ENCODE measurements around the gene CIC. TPM values are rescaled to one million over a fixed set of nuclear protein-coding genes. Genes with fewer than 3 reads are reported as not detected.

CIC gene
- total RNA-seq, 1 experiment from 2014 or later, result 15.8 TPM

DNA sequence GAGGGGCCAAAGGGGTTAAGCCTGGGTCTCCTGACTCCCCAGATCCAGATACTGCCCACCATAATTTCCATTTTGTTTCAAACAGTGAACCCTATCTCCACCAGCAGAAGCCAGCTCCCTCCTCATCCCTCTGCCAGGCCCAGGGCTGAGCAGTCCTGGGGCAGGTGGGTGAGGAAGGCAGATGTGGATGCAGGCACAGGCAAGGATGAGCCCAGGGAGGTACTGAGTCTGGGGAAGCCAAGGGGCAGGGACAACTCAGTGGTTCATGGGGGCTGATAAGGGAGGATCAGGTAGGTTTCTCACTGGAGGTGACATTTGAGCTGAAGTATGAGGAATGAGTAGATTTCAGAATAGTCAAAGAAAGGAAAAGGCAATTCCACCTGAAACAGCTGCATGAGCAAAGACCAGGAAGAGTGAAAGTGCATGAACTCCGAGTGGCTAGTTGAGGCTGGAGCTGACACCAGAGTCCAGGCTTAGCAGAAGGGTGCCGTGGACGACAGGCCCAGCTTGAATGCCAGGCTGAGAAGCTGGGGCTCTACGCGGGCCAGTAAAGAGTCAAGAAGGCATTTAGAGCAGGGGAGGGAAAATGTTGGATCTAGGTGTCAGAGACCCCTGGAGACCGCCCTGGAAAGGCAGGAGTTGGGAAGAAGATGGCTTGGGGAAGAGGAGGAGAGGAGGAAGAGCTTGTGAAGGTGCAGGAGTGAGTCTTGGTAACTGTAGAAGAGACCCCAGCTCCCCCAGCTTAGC, 10.3 kb downstream of the CIC start:
- H3K9me3 ChIP-seq, result no peaks in the 10 kb centered on the region
- no peaks in the 10 kb centered on the region for H3K27me3 ChIP-seq
- no peak for DNase-seq
- peaks cover 18% of the 10 kb centered on the region for H3K36me3 ChIP-seq
- H3K4me3 ChIP-seq, result peak overlapping the region; percentile 67

DNA sequence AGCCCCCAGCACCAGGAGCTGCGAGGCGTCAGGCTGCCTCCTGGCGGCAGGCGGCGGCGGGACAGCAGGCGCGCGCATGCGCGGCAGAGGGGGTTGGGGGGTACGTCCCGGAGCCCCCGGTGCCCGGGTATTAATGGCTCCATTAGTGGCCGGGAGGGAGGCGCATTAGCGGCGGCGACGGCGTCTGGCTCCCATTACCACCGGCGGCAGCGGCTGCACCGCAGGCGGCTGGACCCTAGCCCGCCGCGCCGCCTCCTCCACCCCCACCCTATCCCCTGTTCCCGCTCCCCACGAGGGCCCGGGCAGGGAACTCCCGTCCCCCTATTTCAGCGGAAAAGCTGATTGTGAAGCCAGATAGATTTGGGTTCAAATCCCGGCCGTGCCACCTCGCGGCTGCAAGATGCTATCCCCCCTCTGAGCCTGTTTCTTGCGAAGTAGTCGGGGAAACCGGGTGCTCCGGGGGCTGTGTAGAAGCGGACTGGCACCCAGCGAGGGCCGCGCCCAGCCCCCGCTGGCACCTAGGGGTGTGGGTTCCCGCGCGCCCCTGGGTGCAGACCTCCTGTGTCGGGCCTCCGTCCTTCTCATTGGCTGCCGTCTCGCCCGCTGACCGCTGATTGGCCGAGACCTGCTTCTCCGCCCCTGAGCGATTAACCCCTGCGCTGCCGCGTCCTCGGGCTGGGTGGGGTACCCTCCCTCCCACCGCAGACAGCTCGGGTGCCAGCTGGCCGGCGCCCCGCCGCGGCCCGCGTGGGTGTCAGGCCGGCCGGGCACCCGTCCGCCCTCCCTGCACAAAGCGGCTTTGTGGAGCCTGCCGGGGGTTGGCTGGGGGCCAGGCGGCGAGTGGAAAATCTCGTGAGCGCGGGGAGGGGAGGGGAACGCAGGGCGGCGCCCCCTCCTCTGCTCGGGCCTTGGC, 11.1 kb downstream of the CIC start:
- no peaks in the 10 kb centered on the region for H3K27me3 ChIP-seq
- H3K9me3 ChIP-seq, result no peaks in the 10 kb centered on the region
- H3K4me3 ChIP-seq, result peak overlapping the region; percentile 67
- DNase-seq, result peak; percentile 99
- peaks cover 10% of the 10 kb centered on the region for H3K36me3 ChIP-seq

DNA sequence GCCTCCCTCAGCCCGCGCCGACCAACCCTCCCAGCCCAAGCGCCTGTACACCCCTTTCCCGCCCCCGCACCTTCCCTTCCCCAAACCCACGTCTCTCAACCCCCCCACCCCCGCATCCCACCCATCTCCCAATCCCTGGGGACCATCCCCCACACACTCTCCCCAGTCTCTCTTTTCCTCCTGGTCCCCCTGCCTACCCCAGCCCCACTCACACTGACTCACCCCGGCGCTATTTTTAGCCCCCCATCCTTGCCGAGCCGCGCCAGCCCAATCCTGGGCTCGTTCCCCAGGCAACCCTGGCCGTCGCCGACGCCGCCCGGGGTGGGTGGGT, 11.7 kb downstream of the CIC start:
- H3K36me3 ChIP-seq, result peaks cover 11% of the 10 kb centered on the region
- no peaks in the 10 kb centered on the region for H3K9me3 ChIP-seq
- peak overlapping the region; percentile 67 for H3K4me3 ChIP-seq
- H3K27me3 ChIP-seq, result no peaks in the 10 kb centered on the region
- DNase-seq, result peak; percentile 91

DNA sequence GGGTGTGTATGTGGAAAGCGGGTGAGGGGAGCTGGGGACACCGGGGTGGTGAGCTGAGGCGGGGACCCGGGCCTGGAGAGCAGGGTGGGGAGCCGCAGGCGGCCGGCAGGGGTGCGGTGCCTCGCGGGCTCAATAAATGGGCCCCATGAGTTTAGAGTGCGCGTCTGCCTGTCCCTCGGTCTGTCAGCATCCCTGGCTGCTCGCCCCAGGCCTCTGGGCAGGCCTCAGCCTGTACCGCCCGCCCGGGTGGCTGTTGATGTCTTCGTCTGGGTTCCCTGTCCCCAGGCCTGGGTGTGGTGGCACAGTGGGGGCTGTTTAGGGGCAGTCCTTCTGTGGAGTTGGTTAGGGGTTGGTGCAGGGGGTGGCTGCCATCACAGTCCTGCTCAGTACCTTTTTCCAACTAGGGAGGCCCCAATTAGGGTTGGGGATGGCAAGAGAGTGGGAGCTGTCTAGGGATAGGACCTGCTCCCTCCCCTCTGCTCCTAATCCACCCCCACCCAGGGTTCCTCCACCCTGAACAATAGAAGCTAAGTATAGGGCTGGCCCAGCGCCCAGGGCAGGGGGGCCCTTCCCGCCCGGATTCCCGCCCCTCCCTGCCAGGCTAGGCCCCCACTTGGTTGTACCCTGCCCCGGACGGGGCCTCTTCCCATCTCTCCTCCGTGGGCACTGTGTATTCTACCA, 12.2 kb downstream of the CIC start:
- peak; percentile 86 for DNase-seq
- H3K27me3 ChIP-seq, result no peaks in the 10 kb centered on the region
- no peaks in the 10 kb centered on the region for H3K9me3 ChIP-seq
- peak overlapping the region; percentile 67 for H3K4me3 ChIP-seq
- peaks cover 14% of the 10 kb centered on the region for H3K36me3 ChIP-seq

DNA sequence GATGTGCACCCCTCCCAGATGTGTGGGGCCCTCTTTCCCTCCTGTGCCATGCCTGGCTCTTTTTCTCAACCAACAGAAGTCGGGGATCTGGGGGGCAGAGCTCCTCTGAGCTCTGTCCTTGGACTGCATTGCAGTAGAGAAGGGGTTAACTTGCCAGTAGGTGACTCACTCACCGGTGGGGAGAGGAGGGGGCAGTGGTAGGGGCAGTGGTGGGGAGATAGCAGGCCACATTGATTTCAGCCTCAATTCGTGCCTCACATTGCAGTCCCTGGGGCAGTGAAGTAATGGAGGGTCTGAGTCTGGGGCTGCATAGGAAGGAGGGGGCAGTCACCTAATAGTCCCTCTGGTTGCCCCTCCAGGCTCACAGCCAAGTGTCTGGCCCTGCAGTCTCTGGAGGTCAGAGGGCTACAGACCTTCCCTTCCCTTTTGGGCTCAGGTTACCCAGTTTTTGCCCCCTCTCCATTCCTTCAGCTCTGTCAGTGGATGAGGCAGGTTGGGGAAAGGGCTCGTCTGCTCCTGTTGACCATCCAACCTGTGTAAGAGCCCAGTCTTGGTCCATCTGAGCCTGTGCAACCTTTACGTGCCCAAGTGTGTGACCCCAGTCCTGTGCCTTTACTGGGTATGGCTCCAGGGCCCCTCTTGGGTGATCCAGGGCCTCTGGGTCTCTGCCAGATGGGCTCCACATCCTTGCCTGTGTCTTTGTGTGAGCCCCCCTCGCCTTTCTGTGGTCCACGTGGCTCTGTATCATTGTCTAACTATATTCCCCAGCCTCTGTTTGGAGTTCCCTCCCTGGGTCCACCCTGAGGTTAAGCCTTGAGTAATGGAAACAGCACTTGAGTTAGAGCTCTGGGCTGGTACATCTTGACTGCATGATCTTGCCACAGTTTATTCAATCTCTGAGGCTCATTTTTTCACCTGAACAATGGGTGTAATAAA, 13.0 kb downstream of the CIC start:
- peak overlapping the region; percentile 67 for H3K4me3 ChIP-seq
- DNase-seq, result peak; percentile 79
- peaks cover 14% of the 10 kb centered on the region for H3K36me3 ChIP-seq
- H3K27me3 ChIP-seq, result no peaks in the 10 kb centered on the region
- no peaks in the 10 kb centered on the region for H3K9me3 ChIP-seq

DNA sequence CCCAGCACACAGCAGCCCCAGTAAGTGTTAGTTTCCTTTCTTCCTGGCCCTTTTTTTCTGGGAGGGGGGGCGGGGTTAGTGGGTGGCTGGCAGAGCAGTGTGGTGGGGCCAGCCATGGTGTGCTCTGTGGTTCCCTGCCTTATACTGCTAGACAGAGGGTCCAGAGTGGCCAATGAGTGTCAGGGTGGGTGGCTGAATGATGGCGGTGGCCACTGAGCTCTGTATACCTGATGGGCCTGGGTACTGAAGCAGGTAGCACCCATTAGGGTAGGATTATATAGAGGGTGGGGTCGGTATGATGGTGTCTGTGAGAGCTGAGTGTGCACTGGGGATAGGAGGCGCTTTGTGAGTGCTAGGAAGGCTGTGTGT, 13.8 kb downstream of the CIC start:
- no peak for DNase-seq
- Histone ChIP-seq H3K9me3 (no peaks in the 10 kb centered on the region), H3K27me3 (no peaks in the 10 kb centered on the region), H3K36me3 (peaks cover 21% of the 10 kb centered on the region), H3K4me3 (no peak overlapping the region)

DNA sequence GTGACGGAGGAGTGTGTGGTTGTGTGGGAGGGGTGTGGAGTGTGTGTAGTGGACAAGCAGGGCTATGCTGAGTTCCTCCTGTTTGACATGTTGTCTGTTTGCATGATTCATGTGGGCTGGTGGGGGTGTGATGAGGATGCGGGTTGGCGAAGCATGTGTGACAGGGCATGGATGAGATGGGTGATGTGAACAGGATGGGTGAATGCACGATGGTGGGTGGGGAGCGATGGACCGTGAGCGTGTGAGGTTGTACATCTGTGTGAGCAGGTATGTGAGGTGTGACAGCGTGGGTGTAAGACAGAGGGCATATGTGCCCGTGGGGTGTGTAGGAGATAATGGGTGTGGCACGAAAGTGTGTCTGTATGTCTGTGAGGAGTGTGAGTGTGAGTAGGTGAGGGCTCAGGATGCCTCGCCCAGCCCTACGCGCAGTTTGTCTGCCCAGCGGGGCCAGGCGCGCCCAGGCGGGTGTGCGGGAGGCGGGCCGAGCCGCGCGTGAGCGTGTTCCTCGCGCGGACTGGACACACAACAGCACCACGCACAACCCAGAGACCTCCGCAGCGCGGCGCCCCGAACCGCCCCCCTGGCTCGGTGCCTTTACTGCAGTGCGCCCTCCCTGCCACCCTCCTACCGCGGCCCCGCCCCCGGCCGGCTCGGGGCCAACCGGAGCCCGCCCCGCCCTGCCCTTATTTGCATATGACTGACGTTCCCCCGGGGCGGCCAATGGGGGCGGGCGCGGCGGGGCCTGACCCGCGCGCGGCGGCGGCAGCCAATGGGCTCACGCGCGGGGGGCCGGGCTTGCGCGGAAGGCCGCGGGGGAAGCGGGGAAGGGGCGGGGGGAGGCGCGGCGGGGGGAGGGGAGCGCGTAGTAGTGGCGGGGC, 14.4 kb downstream of the CIC start:
- Histone ChIP-seq H3K36me3 (peaks cover 27% of the 10 kb centered on the region), H3K27me3 (no peaks in the 10 kb centered on the region), H3K4me3 (peak overlapping the region; percentile 34), H3K9me3 (no peaks in the 10 kb centered on the region)
- DNase-seq, result peak; percentile 97

DNA sequence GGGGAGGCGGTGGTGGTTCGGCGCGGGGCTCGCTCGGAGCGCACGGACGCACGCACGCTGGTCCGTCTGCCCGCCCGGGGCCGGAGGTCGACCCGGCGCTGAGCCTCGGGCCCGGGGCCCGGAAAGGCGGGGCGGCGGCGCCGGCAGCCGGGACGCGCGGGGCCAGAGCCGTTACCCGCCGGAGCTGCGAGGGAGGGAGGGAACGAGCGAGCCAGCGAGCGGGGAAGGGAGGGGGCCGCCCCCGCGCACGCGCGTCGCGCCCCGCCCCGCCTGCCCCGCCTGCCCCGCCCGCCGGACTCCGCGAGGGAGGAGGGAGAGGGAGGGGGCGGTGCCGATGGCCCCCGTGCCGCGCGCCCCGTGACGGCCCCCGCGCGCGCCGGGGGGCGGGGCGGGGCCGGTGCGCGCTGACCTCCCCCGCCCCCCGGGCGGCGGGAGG, 15.0 kb downstream of the CIC start:
- Histone ChIP-seq H3K4me3 (no peak overlapping the region; the same call in 1 of the 2 replicates), H3K36me3 (peaks cover 32% of the 10 kb centered on the region), H3K27me3 (no peaks in the 10 kb centered on the region), H3K9me3 (no peaks in the 10 kb centered on the region)
- DNase-seq, result peak; percentile 87

DNA sequence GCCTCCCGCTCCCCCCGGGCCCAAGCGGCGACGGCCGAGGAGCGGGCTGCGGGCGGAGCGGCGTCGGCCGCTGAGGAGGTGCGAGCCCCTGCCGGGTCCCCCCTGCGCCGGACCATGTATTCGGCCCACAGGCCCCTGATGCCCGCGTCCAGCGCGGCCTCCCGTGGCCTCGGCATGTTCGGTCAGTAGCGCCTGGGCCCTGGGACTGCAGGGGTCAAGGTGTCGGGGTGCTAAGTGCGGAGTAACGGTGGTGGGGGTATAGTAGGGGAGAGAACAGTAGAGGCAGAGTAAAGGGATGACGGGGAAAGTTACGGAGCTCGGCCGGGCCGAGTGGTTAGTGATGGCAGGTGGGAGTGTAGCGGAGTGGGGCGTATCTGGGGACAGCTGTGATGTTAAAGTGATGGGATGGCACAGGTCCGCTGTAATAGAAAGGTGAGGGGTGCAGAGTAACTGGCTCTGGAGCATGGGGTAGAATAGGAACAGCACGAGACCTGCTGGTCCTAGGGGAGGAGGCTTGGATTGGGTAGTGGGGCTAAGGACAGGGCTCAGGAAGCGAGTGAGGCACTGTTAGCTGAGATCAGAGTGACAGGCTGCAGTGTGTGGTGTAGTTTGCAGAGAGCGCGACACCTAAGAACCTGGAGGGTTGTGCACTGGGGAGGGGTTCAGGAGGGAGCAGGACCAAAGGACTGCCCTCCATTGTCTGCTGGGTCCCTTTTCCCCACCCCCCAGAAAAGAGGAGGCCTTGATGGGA, 15.7 kb downstream of the CIC start:
- DNase-seq, result no peak
- H3K9me3 ChIP-seq, result no peaks in the 10 kb centered on the region
- H3K27me3 ChIP-seq, result no peaks in the 10 kb centered on the region
- H3K36me3 ChIP-seq, result peaks cover 39% of the 10 kb centered on the region
- peak overlapping the region; percentile 63 for H3K4me3 ChIP-seq

DNA sequence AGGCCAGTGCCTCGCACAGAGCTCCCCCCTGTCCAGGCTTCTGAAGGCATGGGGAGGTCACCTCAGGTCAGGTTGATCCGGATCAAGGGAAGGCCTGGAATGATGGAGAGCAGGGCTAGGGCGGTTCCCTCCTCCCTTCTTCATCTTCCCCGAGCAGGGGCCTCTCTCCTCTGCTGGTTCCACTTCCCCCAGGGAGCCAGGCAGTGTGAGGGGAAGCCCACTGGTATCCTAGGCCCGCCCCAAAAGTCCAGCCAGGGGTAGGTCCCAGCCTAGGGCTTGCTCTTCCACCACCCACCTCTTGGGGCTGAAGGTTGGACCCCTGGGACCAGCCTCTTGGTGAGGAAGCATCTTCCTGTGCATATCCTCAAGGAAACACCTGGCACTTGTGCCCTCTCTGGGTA, 16.5 kb downstream of the CIC start:
- Histone ChIP-seq H3K9me3 (no peaks in the 10 kb centered on the region), H3K27me3 (no peaks in the 10 kb centered on the region), H3K4me3 (peak overlapping the region; percentile 63), H3K36me3 (peaks cover 47% of the 10 kb centered on the region)
- DNase-seq, result no peak

DNA sequence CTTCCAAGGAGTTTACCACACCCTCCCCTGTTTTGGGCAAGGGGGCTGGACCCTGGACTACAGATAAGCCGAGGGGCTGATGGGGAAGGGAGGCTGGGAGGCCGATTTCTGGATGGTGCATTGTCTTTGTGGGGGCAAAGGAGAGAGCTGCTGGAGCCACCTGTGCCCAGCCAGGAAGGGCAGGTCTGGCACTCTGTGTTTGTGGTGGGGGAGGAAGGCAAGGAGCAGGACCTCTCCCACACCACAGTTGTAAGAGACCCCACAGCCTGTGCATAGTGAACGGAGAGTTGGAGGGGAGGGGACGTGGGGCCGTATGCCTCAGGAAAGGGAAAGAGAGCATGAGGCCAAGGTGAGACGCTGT, 16.9 kb downstream of the CIC start:
- Histone ChIP-seq H3K4me3 (no peak overlapping the region), H3K27me3 (no peaks in the 10 kb centered on the region), H3K9me3 (no peaks in the 10 kb centered on the region), H3K36me3 (peaks cover 51% of the 10 kb centered on the region)
- no peak for DNase-seq

DNA sequence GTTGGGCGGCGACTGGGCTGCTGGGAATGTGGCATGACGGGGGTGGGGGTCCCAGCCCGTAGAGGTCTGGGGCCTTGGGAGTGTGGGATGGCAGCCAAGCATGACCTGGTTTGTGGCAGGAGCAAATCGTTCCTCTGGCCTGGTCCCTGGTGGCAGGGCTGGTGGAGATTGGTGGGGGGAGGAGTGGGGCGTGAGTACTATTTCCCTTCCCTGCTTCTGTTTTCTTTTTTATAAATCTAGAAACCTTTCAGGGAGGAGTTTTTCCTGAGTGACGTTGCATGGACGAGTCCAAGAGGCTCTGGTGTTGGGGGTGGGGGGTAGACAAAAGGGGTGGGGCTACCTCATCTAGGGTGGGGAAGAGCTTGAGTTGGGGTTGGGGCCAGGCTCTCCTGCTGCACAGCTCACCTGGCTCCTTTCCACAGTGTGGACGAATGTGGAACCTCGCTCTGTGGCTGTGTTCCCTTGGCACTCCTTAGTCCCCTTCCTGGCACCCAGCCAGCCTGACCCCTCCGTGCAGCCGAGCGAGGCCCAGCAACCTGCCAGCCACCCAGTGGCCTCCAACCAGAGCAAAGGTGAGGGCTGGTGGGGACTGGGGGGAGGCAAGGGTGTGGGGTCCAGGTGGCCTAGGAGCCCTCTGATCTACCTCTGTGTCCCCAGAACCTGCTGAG, 17.4 kb downstream of the CIC start:
- H3K4me3 ChIP-seq, result no peak overlapping the region
- H3K27me3 ChIP-seq, result no peaks in the 10 kb centered on the region
- H3K36me3 ChIP-seq, result peaks cover 56% of the 10 kb centered on the region
- no peaks in the 10 kb centered on the region for H3K9me3 ChIP-seq
- no peak for DNase-seq

DNA sequence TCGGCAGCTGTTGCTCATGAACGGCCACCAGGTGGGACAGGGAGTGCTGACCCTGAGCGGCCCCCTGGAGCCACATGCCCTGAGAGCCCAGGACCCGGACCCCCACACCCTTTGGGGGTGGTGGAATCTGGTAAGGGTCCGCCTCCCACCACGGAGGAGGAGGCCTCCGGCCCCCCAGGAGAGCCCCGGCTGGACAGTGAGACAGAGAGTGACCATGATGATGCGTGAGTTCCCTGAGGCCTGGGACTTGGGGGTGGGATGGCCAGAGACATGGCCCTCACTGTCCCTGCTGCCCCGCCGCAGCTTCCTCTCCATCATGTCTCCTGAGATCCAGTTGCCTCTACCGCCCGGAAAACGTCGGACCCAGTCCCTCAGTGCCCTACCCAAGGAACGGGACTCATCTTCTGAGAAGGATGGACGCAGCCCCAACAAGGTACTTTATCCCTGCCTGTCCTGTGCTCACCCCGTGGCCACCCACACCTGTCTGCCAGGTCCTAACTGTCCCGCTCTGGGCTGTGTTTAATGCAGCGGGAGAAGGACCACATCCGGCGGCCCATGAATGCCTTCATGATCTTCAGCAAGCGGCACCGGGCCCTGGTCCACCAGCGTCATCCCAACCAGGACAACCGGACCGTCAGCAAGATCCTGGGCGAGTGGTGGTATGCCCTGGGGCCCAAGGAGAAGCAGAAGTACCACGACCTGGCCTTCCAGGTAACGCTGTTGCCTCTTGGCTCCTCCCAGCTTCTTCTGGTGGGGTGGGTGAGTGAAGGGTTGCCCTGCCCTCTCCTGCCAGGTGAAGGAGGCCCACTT, 18.2 kb downstream of the CIC start:
- H3K4me3 ChIP-seq, result no peak overlapping the region

DNA sequence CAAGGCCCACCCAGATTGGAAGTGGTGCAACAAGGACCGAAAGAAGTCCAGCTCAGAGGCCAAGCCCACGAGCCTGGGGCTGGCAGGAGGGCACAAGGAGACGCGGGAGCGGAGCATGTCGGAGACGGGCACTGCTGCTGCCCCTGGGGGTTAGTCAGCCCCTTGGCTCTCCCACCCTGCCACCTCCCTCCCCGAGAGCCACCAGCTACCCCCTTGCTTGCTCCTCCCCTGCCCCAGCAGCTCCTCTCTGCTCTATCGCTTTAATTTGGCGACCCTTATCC, 18.7 kb downstream of the CIC start:
- Histone ChIP-seq H3K9me3 (no peaks in the 10 kb centered on the region), H3K36me3 (peaks cover 69% of the 10 kb centered on the region), H3K4me3 (no peak overlapping the region), H3K27me3 (no peaks in the 10 kb centered on the region)
- DNase-seq, result no peak

More for the DNA sequence above, 18.2 kb downstream of the CIC start:
- Histone ChIP-seq H3K36me3 (peaks cover 64% of the 10 kb centered on the region), H3K9me3 (no peaks in the 10 kb centered on the region), H3K27me3 (no peaks in the 10 kb centered on the region)
- no peak for DNase-seq

Measured in MG63 (cell line).